B cell (primary cell): ENCODE data around the gene SAMD1. TPM values are rescaled to one million over a fixed set of nuclear protein-coding genes. Genes with fewer than 3 reads are reported as not detected.

Source experiments
- ATAC-seq: fragments of 200-7000 bp; cut with Tn5 transposase; one replicate; pipeline ENCODE4 v1.10.0; 2021; ENCODE audit warnings: low read depth, mild to moderate bottlenecking, moderate number of reproducible peaks, moderate library complexity
- CTCF ChIA-PET: fragments of 350-600 bp; sonication (Branson Sonifier 250); formaldehyde crosslinking; loops from one replicate; lab custom pipeline; 2021; ENCODE audit warnings: antibody characterized with exemption, inconsistent platforms; lab: Charles Lee
- POLR2A ChIA-PET: fragments of 350-600 bp; sonication (Branson Sonifier 250); formaldehyde crosslinking; loops from one replicate; lab custom pipeline; 2021; ENCODE audit warnings: antibody characterized with exemption; lab: Charles Lee
- DNase-seq: peaks from one replicate; pipeline ENCODE4 v3.0.0; 2013
- H2AFZ ChIP-seq: 2 replicates; pipeline ENCODE4 v1.6.1; 2012; ENCODE audit warnings: mild to moderate bottlenecking, low read depth, low read length; ENCODE audit not compliant: insufficient read depth, poor library complexity, severe bottlenecking
- H3K27ac ChIP-seq, 2 donors: 1 replicate in 1 of 2; 2 replicates in 1 of 2; pipeline ENCODE4 v1.5.1; 2012 to 2013; ENCODE audit warnings: low read length in 2 of 2, mild to moderate bottlenecking in 2 of 2, moderate library complexity in 1 of 2
- H3K27me3 ChIP-seq, 4 experiments: fragments of 200-600 bp in 1 of 4; sonication (generic) in 1 of 4; replicated peaks in 1 of 4; 1 replicate in 2 of 4; 2 replicates in 2 of 4; pipeline versions ENCODE4 v1.6.1 to v1.7.0; 2013 to 2016; ENCODE audit warnings: low read length in 3 of 4, mild to moderate bottlenecking in 2 of 4, mixed read lengths in 1 of 4, moderate library complexity in 1 of 4; ENCODE audit not compliant: insufficient read depth in 4 of 4, control insufficient read depth in 3 of 4; ENCODE audit errors: control extremely low read depth in 1 of 4
- H3K36me3 ChIP-seq, 2 experiments: replicated peaks in 1 of 2; 1 replicate in 1 of 2; 2 replicates in 1 of 2; pipeline versions ENCODE4 v1.6.1 to v1.7.1; 2013; ENCODE audit warnings: low read length in 1 of 2; ENCODE audit not compliant: insufficient read depth in 2 of 2, control insufficient read depth in 1 of 2; ENCODE audit errors: control extremely low read depth in 1 of 2, extremely low read depth in 1 of 2
- H3K4me1 ChIP-seq, 2 donors: fragments of 200-600 bp in 1 of 2; sonication (generic) in 1 of 2; 1 replicate in 1 of 2; 2 replicates in 1 of 2; pipeline versions ENCODE4 v1.5.1 to v1.6.1; 2013 to 2017; ENCODE audit warnings: low read length in 2 of 2; ENCODE audit not compliant: control insufficient read depth in 2 of 2, insufficient read depth in 2 of 2
- H3K4me2 ChIP-seq: replicated peaks from 2 replicates; pipeline ENCODE3; 2012; ENCODE audit warnings: mild to moderate bottlenecking, low read depth, low read length; ENCODE audit not compliant: poor library complexity, severe bottlenecking
- H3K4me3 ChIP-seq, 5 experiments: fragments of 200-600 bp in 1 of 5; sonication (generic) in 1 of 5; 1 replicate in 3 of 5; 2 replicates in 2 of 5; pipeline versions ENCODE4 v1.5.1 to v1.7.0; 2011 to 2016; ENCODE audit warnings: low read length in 4 of 5, mild to moderate bottlenecking in 4 of 5, low read depth in 2 of 5, control low read depth in 1 of 5, moderate library complexity in 1 of 5; ENCODE audit not compliant: insufficient read depth in 1 of 5; ENCODE audit errors: control extremely low read depth in 1 of 5, extremely low read depth in 1 of 5
- H3K79me2 ChIP-seq: fragments of 200-600 bp; sonication (generic); one replicate; pipeline ENCODE4 v1.6.0; 2016; ENCODE audit warnings: low read length; ENCODE audit not compliant: control insufficient read depth, insufficient read depth
- H3K9ac ChIP-seq: fragments of 200-600 bp; sonication (generic); 2 replicates; pipeline ENCODE4 v1.6.1; 2017; ENCODE audit warnings: mild to moderate bottlenecking, low read length, moderate library complexity
- H3K9me3 ChIP-seq, 3 donors: one replicate each; pipeline versions ENCODE4 v1.6.1 to v1.7.1; 2013; ENCODE audit warnings: low read length in 2 of 3; ENCODE audit not compliant: control insufficient read depth in 2 of 3, insufficient read depth in 1 of 3; ENCODE audit errors: control extremely low read depth in 1 of 3
- H4K20me1 ChIP-seq: 2 replicates; pipeline ENCODE4 v1.6.0; 2012; ENCODE audit warnings: mild to moderate bottlenecking, low read length; ENCODE audit not compliant: insufficient read depth, control insufficient read depth, poor library complexity, severe bottlenecking
- H3K27ac Mint-ChIP-seq: one replicate; pipeline ENCODE4 v1.8.0; 2021; ENCODE audit warnings: mixed read lengths
- H3K27me3 Mint-ChIP-seq: one replicate; pipeline ENCODE4 v1.8.0; 2021; ENCODE audit warnings: mixed read lengths
- H3K4me1 Mint-ChIP-seq: one replicate; pipeline ENCODE4 v1.8.0; 2021; ENCODE audit warnings: mixed read lengths
- H3K4me3 Mint-ChIP-seq: one replicate; pipeline ENCODE4 v1.8.0; 2021; ENCODE audit warnings: mixed read lengths
- H3K9me3 Mint-ChIP-seq: one replicate; pipeline ENCODE4 v1.8.0; 2022; ENCODE audit warnings: mixed read lengths; ENCODE audit not compliant: insufficient read depth
- CTCF ChIP-seq: fragments of 200-600 bp; IDR thresholded peaks from one replicate; pipeline ENCODE4 v1.8.0; 2022; ENCODE audit warnings: antibody characterized with exemption, mild to moderate bottlenecking
- EZH2 ChIP-seq: IDR thresholded peaks from 2 replicates; pipeline ENCODE4 v1.6.1; 2012; ENCODE audit warnings: borderline replicate concordance, low read depth, mild to moderate bottlenecking, moderate library complexity, low read length; ENCODE audit not compliant: insufficient read depth, poor library complexity, severe bottlenecking
- WGBS: methylation state at CpG from one replicate; pipeline ENCODE4 v1.1.5; 2013; ENCODE audit warnings: missing lambda C conversion rate; ENCODE audit not compliant: insufficient coverage; 5-methylcytosine and 5-hydroxymethylcytosine counted together
- intact Hi-C: fragments of 100-400 bp; cut with micrococcal nuclease; formaldehyde crosslinking; loops from one replicate; pipeline ENCODE4 v1.10.0; 2022
- polyA plus RNA-seq: library from polyadenylated mRNA; depleted of rRNA; stranded (reverse); fragments of >200 nt; gene quantifications from 2 replicates; pipeline ENCODE4 v1.2.3, GENCODE V29; 2012
- total RNA-seq, 2 donors: library from RNA; stranded (reverse); fragments of 120-200 nt in 1 of 2; gene quantifications; 1 replicate in 1 of 2; 2 replicates in 1 of 2; pipeline versions ENCODE4 v1.2.3 to v1.2.4, GENCODE V29; 2013 to 2022

SAMD1 gene
- total and polyA plus RNA-seq, 2 donors (not counting 1 experiment from before 2014, with no cell fraction given) = 17.4 to 39.2 TPM

GRCh38 chr19:14138576-14139265, 48.2 kb upstream of the SAMD1 start:
- H3K4me3 Mint-ChIP-seq = peak overlapping the region; percentile 68
- no peak for TF ChIP-seq EZH2
- TF ChIP-seq CTCF = no peak
- 100% methylated on average over 2 of the region's 9 CpGs for WGBS
- no peaks in the 10 kb centered on the region for H3K9me3 ChIP-seq
- no peak overlapping the region for H3K9ac ChIP-seq
- H2AFZ ChIP-seq = no peak overlapping the region
- H3K27me3 Mint-ChIP-seq = no peaks in the 10 kb centered on the region
- no peaks in the 10 kb centered on the region for H3K36me3 ChIP-seq
- H3K4me3 ChIP-seq = no peak overlapping the region
- H3K27ac Mint-ChIP-seq = peak overlapping the region; percentile 67
- ATAC-seq (no peak), DNase-seq (no peak)
- peak overlapping the region; percentile 94 for H3K4me2 ChIP-seq
- POLR2A ChIA-PET = no interaction called here
- H3K27ac ChIP-seq = no peak overlapping the region
- no peaks in the 10 kb centered on the region for H3K9me3 Mint-ChIP-seq
- intact Hi-C loops = loop anchor here (5.0 kb wide), 1 partner anchor 229 kb away; no protein-coding TSS in a partner anchor
- H3K4me1 Mint-ChIP-seq = peaks cover 19% of the 10 kb centered on the region
- H3K4me1 ChIP-seq = peaks cover 9 to 23% of the 10 kb centered on the region in 2 donors
- no peaks in the 10 kb centered on the region for H3K27me3 ChIP-seq
- H3K79me2 ChIP-seq = peaks cover 57% of the 10 kb centered on the region
- no peaks in the 10 kb centered on the region for H4K20me1 ChIP-seq
- CTCF ChIA-PET = interaction anchor here (1.2 to 5.3 kb wide), 9 partner anchors 10 to 342 kb away, joined by 3 to 51 read pairs (median 10); partner anchors contain the start of genes MISP3 and PRKACA
